ENCODE results near the gene NTM. TPM values are rescaled to one million over a fixed set of nuclear protein-coding genes. Genes with fewer than 3 reads are reported as not detected.

Gene NTM
- total RNA-seq, 1 donor from 2014 or later, result 2.9 TPM

GRCh38 chr11:131373095-131373725, 2.8 kb downstream of the NTM start:
- DNase-seq (ENCODE audit: low spot score), result no peak

GRCh38 chr11:131373756-131374155, 3.3 kb downstream of the NTM start:
- no peak for DNase-seq (ENCODE audit: low spot score)

- DNase-seq (ENCODE audit: low spot score), result no peak
Measured at GRCh38 chr11:131375421-131375820, 5.0 kb downstream of the NTM start.

- DNase-seq (ENCODE audit: low spot score), result no peak
Measured at GRCh38 chr11:131375915-131376314, 5.5 kb downstream of the NTM start.

- DNase-seq (ENCODE audit: low spot score), result no peak
Measured at GRCh38 chr11:131378931-131379330, 8.5 kb downstream of the NTM start.

GRCh38 chr11:131385763-131386390, 15.5 kb downstream of the NTM start:
- DNase-seq (ENCODE audit: low spot score), result no peak

GRCh38 chr11:131386408-131386807, 16.0 kb downstream of the NTM start:
- no peak for DNase-seq (ENCODE audit: low spot score)

GRCh38 chr11:131388030-131388429, 17.6 kb downstream of the NTM start:
- no peak for DNase-seq (ENCODE audit: low spot score)

- DNase-seq (ENCODE audit: low spot score), result no peak
Measured at GRCh38 chr11:131389582-131389981, 19.2 kb downstream of the NTM start.

- no peak for DNase-seq (ENCODE audit: low spot score)
Measured at GRCh38 chr11:131391176-131391575, 20.8 kb downstream of the NTM start.

- DNase-seq (ENCODE audit: low spot score), result no peak
Measured at GRCh38 chr11:131392528-131393255, 22.3 kb downstream of the NTM start.

GRCh38 chr11:131393691-131394090, 23.3 kb downstream of the NTM start:
- DNase-seq (ENCODE audit: low spot score), result no peak

GRCh38 chr11:131397675-131398074, 27.3 kb downstream of the NTM start:
- DNase-seq (ENCODE audit: low spot score), result no peak

- DNase-seq (ENCODE audit: low spot score), result no peak
Measured at GRCh38 chr11:131402040-131402439, 31.6 kb downstream of the NTM start.

GRCh38 chr11:131404010-131404409, 33.6 kb downstream of the NTM start:
- no peak for DNase-seq (ENCODE audit: low spot score)

- no peak for DNase-seq (ENCODE audit: low spot score)
Measured at GRCh38 chr11:131408025-131408640, 37.7 kb downstream of the NTM start.

- DNase-seq (ENCODE audit: low spot score), result no peak
Measured at GRCh38 chr11:131409345-131409744, 38.9 kb downstream of the NTM start.

- no peak for DNase-seq (ENCODE audit: low spot score)
Measured at GRCh38 chr11:131411636-131412035, 41.2 kb downstream of the NTM start.

- no peak for DNase-seq (ENCODE audit: low spot score)
Measured at GRCh38 chr11:131412061-131412460, 41.6 kb downstream of the NTM start.

GRCh38 chr11:131413217-131413616, 42.8 kb downstream of the NTM start:
- DNase-seq (ENCODE audit: low spot score), result no peak

GRCh38 chr11:131418189-131418588, 47.8 kb downstream of the NTM start:
- DNase-seq (ENCODE audit: low spot score), result no peak

Data from mesenteric fat pad (tissue), 1 donor.